SK-N-SH (cell line): Measurements from ENCODE around the gene RMDN2. TPM values are rescaled to one million over a fixed set of nuclear protein-coding genes. Genes with fewer than 3 reads are reported as not detected.

Source experiments
- CTCF ChIA-PET: fragments of 300-600, 350-600 bp; formaldehyde crosslinking; extraction: SDS; loops from one replicate; lab custom pipeline; 2021; lab: Yijun Ruan, JAX
- POLR2A ChIA-PET: fragments of 350-600 bp; sonication (Branson Sonifier 250); formaldehyde crosslinking; extraction: SDS; loops from one replicate; lab custom pipeline; 2020; ENCODE audit warnings: antibody characterized with exemption, inconsistent platforms; lab: Yijun Ruan, JAX
- DNase-seq: peaks from one replicate; pipeline ENCODE4 v3.0.0; 2012
- H2AFZ ChIP-seq: fragments of 200-600 bp; sonication (generic); 2 replicates; pipeline ENCODE4 v1.8.1; 2016; ENCODE audit warnings: antibody characterized with exemption, mild to moderate bottlenecking, low read depth
- H3F3A ChIP-seq: fragments of 200-600 bp; sonication (generic); replicated peaks from 2 replicates; pipeline ENCODE3; 2016; ENCODE audit warnings: antibody characterized with exemption, mild to moderate bottlenecking; ENCODE audit not compliant: insufficient read depth
- H3K27ac ChIP-seq, 2 experiments: fragments of 200-500 bp in 1 of 2; fragments of 200-600 bp in 1 of 2; sonication (Bioruptor generic) in 1 of 2; sonication (generic), shearing (Covaris generic) in 1 of 2; 2 replicates each; pipeline versions ENCODE4 v1.5.1 to v1.6.1; 2014 to 2016; ENCODE audit warnings: low read depth in 2 of 2, inconsistent platforms in 1 of 2, low read length in 1 of 2, mild to moderate bottlenecking in 1 of 2, mixed read lengths in 1 of 2
- H3K27me3 ChIP-seq: fragments of 200-600 bp; sonication (generic), shearing (Covaris generic); 2 replicates; pipeline ENCODE4 v1.6.1; 2016; ENCODE audit warnings: mixed run types; ENCODE audit not compliant: insufficient read depth
- H3K36me3 ChIP-seq, 2 experiments: fragments of 200-500 bp in 1 of 2; fragments of 200-600 bp in 1 of 2; sonication (Bioruptor generic) in 1 of 2; sonication (generic) in 1 of 2; replicated peaks in 1 of 2; 2 replicates each; pipeline versions ENCODE3 to v1.5.1; 2014 to 2016; ENCODE audit warnings: low read length in 1 of 2, mild to moderate bottlenecking in 1 of 2; ENCODE audit not compliant: insufficient read depth in 2 of 2, control insufficient read depth in 1 of 2
- H3K4me1 ChIP-seq, 2 experiments: fragments of 200-500 bp in 1 of 2; fragments of 200-600 bp in 1 of 2; sonication (Bioruptor generic) in 1 of 2; sonication (generic), shearing (Covaris generic) in 1 of 2; 2 replicates each; pipeline versions ENCODE4 v1.5.1 to v1.6.1; 2014 to 2016; ENCODE audit warnings: low read depth in 1 of 2, low read length in 1 of 2, mixed run types in 1 of 2; ENCODE audit not compliant: insufficient read depth in 2 of 2, control insufficient read depth in 1 of 2
- H3K4me2 ChIP-seq: fragments of 200-600 bp; sonication (generic), shearing (Covaris generic); 2 replicates; pipeline ENCODE4 v1.6.1; 2017; ENCODE audit warnings: mixed run types
- H3K4me3 ChIP-seq, 2 experiments: fragments of 200-500 bp in 1 of 2; fragments of 200-600 bp in 1 of 2; sonication (Bioruptor generic) in 1 of 2; sonication (generic), shearing (Covaris generic) in 1 of 2; 2 replicates each; pipeline versions ENCODE4 v1.5.1 to v1.8.1; 2014 to 2016; ENCODE audit warnings: low read depth in 2 of 2, inconsistent platforms in 1 of 2, low read length in 1 of 2, mild to moderate bottlenecking in 1 of 2, mixed read lengths in 1 of 2, moderate library complexity in 1 of 2
- H3K79me2 ChIP-seq: fragments of 200-600 bp; sonication (generic); 2 replicates; pipeline ENCODE4 v1.8.1; 2017; ENCODE audit warnings: mild to moderate bottlenecking; ENCODE audit not compliant: insufficient read depth
- H3K9ac ChIP-seq: fragments of 200-600 bp; sonication (generic); 2 replicates; pipeline ENCODE4 v1.6.1; 2017; ENCODE audit warnings: mixed run types
- H3K9me2 ChIP-seq: fragments of 200-600 bp; sonication (generic); 2 replicates; pipeline ENCODE4 v1.6.1; 2017; ENCODE audit warnings: mixed run types
- H3K9me3 ChIP-seq: fragments of 200-600 bp; sonication (generic); 2 replicates; pipeline ENCODE4 v1.6.1; 2017; ENCODE audit warnings: mixed run types, mild to moderate bottlenecking, moderate library complexity
- H4K20me1 ChIP-seq: fragments of 200-600 bp; sonication (generic); 2 replicates; pipeline ENCODE4 v1.6.1; 2017; ENCODE audit warnings: mild to moderate bottlenecking, mixed run types; ENCODE audit not compliant: insufficient read depth
- CHD2 ChIP-seq: fragments of 150-350 bp; IDR thresholded peaks from 2 replicates; pipeline ENCODE4 v1.6.1; 2018; ENCODE audit warnings: low read length; ENCODE audit not compliant: partially characterized antibody
- CTCF ChIP-seq: fragments of 200-600 bp; sonication (generic); IDR thresholded peaks from 2 replicates; pipeline ENCODE4 v1.6.1; 2017; ENCODE audit warnings: antibody characterized with exemption, mild to moderate bottlenecking, moderate library complexity
- GABPA ChIP-seq: IDR thresholded peaks from 2 replicates; pipeline ENCODE4 v1.4.0; 2012; ENCODE audit warnings: low read depth, mild to moderate bottlenecking
- GATA2 ChIP-seq: sonication (generic); formaldehyde crosslinking; IDR thresholded peaks from 2 replicates; pipeline ENCODE4 v1.5.0; 2020; ENCODE audit warnings: mild to moderate bottlenecking, missing genetic modification reagents
- MEF2A ChIP-seq: IDR thresholded peaks from 2 replicates; pipeline ENCODE4 v1.4.0; 2012; ENCODE audit warnings: low read depth, borderline replicate concordance
- POLR2AphosphoS5 ChIP-seq: IDR thresholded peaks from 2 replicates; pipeline ENCODE4 v1.6.1; 2012; ENCODE audit warnings: low read depth, low read length
- RAD21 ChIP-seq: IDR thresholded peaks from 2 replicates; pipeline ENCODE4 v1.6.1; 2012; ENCODE audit warnings: mild to moderate bottlenecking, low read length
- RCOR1 ChIP-seq: fragments of 150-350 bp; IDR thresholded peaks from 2 replicates; pipeline ENCODE4 v1.6.1; 2017; ENCODE audit warnings: antibody characterized with exemption, low read length
- RXRA ChIP-seq: IDR thresholded peaks from 2 replicates; pipeline ENCODE4 v1.4.0; 2012; ENCODE audit warnings: low read depth, mild to moderate bottlenecking, borderline replicate concordance
- SIN3A ChIP-seq: IDR thresholded peaks from 2 replicates; pipeline ENCODE4 v1.6.1; 2012; ENCODE audit warnings: low read depth, mild to moderate bottlenecking, low read length, moderate library complexity, borderline replicate concordance
- TAF1 ChIP-seq: IDR thresholded peaks from 2 replicates; pipeline ENCODE4 v1.6.1; 2012; ENCODE audit warnings: low read depth, mild to moderate bottlenecking, low read length, moderate library complexity, borderline replicate concordance
- TEAD4 ChIP-seq: IDR thresholded peaks from 2 replicates; pipeline ENCODE4 v1.4.0; 2012; ENCODE audit warnings: mild to moderate bottlenecking, borderline replicate concordance; ENCODE audit not compliant: insufficient read depth
- USF1 ChIP-seq: IDR thresholded peaks from 2 replicates; pipeline ENCODE4 v1.4.0; 2012; ENCODE audit warnings: low read depth, borderline replicate concordance
- USF2 ChIP-seq: fragments of 150-350 bp; IDR thresholded peaks from 2 replicates; pipeline ENCODE4 v1.6.1; 2017; ENCODE audit warnings: antibody characterized with exemption, low read length, low read depth, borderline replicate concordance
- WGBS: methylation state at CpG from one replicate; pipeline ENCODE4 v1.1.6; 2017; ENCODE audit warnings: low lambda C conversion rate; 5-methylcytosine and 5-hydroxymethylcytosine counted together
- polyA plus RNA-seq, 3 experiments: library from polyadenylated mRNA; depleted of rRNA; stranded (reverse); fragments of >200 nt; gene quantifications; 2 replicates each; pipeline ENCODE4 v1.2.3, GENCODE V29; 2012
- TF ChIP-seq, protein P1 (sequence below): IDR thresholded peaks from 2 replicates; pipeline ENCODE4 v1.4.0; 2012; ENCODE audit warnings: low read depth

The RMDN2 gene
- polyA plus RNA-seq, 1 of the 3 experiments (the other 2 are of a cell fraction): 7.3 TPM

DNA sequence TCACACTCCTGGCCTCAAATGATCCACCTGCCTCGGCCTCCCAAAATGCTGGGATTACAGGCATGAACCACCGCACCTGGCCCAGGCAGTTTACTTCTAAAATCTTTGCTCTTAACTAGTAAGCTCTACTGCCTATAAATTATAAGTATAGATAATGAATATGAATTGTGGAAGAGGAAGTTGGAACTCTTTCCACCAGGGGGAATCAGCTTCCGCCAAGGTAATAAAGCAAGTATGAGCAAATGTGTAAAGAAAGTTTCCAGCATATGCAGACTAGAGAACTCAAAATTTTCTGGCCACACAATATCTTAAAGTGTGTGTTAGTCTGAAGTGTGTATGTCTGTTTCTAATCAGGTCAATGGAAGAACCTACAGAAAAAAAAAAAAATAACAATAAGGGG, 68.1 kb downstream of the RMDN2 start:
- no peak for DNase-seq
- Histone ChIP-seq H3K4me2 (no peak overlapping the region), H3K27me3 (no peaks in the 10 kb centered on the region), H3K4me3 (no peak overlapping the region), H4K20me1 (no peaks in the 10 kb centered on the region), H3K36me3 (peaks cover 0 to 34% of the 10 kb centered on the region in 2 experiments), H3K27ac (no peak overlapping the region), H3K9ac (no peak overlapping the region), H3K9me3 (no peaks in the 10 kb centered on the region), H3K4me1 (no peaks in the 10 kb centered on the region), H3K79me2 (no peaks in the 10 kb centered on the region), H3F3A (peaks cover 5% of the 10 kb centered on the region), H3K9me2 (no peaks in the 10 kb centered on the region), H2AFZ (no peak overlapping the region)
- WGBS: 99% methylated on average over 3 of the region's 3 CpGs
- CTCF ChIA-PET: interaction anchor here (0.7 to 5.1 kb wide), 11 partner anchors 8 to 597 kb away, joined by 3 to 27 read pairs (median 5); partner anchors contain the start of gene CYP1B1
- peak; percentile 21; the same call in 1 of the 2 replicates for TF ChIP-seq RAD21
- peak; percentile 27; the same call in 1 of the 2 replicates for TF ChIP-seq CTCF
- no peak for TF ChIP-seq GABPA
- POLR2A ChIA-PET: no interaction called here

- Histone ChIP-seq H3K27me3 (no peaks in the 10 kb centered on the region), H3K79me2 (no peaks in the 10 kb centered on the region), H3K4me3 (no peak overlapping the region), H3F3A (peaks cover 5% of the 10 kb centered on the region), H3K4me1 (no peaks in the 10 kb centered on the region), H3K9ac (no peak overlapping the region), H3K9me2 (no peaks in the 10 kb centered on the region), H3K27ac (no peak overlapping the region), H3K9me3 (0 out of 2 replicates have a peak, but pooled peaks cover 4% of the 10 kb centered on the region), H3K36me3 (peaks cover 6 to 65% of the 10 kb centered on the region in 2 experiments), H4K20me1 (no peaks in the 10 kb centered on the region), H3K4me2 (no peak overlapping the region), H2AFZ (no peak overlapping the region)
- no peak for TF ChIP-seq RXRA
- no peak for TF ChIP-seq USF1
- no peak for TF ChIP-seq MEF2A
- TF ChIP-seq USF2: no peak
- TF ChIP-seq, protein P1, sequence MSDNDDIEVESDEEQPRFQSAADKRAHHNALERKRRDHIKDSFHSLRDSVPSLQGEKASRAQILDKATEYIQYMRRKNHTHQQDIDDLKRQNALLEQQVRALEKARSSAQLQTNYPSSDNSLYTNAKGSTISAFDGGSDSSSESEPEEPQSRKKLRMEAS: no peak
- TF ChIP-seq POLR2AphosphoS5: no peak
- no peak for TF ChIP-seq RCOR1
- TF ChIP-seq SIN3A: no peak
- no peak for TF ChIP-seq GABPA
- TF ChIP-seq CHD2: no peak
- no peak for TF ChIP-seq CTCF
- TF ChIP-seq TEAD4: no peak
- TF ChIP-seq GATA2 (CRISPR knock-in tag): no peak
- TF ChIP-seq TAF1: no peak
- no peak for DNase-seq
- ChIA-PET POLR2A (no interaction called here), CTCF (interaction anchor here (0.6 to 1.2 kb wide), 4 partner anchors 12 to 78 kb away, joined by 3 to 9 read pairs (median 4); partner anchors contain the start of gene CYP1B1)
- 95% methylated on average over 1 of the region's 1 CpG for WGBS
These were observed 72.5 kb downstream of the RMDN2 start for GRCh38 chr2:37997629-37998028.
